K562 (cell line): Measurements from ENCODE around the gene MIEF2. TPM values are rescaled to one million over a fixed set of nuclear protein-coding genes. Genes with fewer than 3 reads are reported as not detected.

Experiments used
- MECOM ChIP-seq: fragments of 250-450 bp; sonication (Bioruptor Pico); IDR thresholded peaks from 2 replicates; pipeline ENCODE4 v1.8.0; 2022; ENCODE audit warnings: inconsistent platforms
- RBM25 ChIP-seq: fragments of 200-400 bp; formaldehyde crosslinking; IDR thresholded peaks from 2 replicates; pipeline ENCODE4 v1.6.1; 2018; ENCODE audit warnings: low read length, low read depth, moderate library complexity; ENCODE audit not compliant: severe bottlenecking
- STAT5B ChIP-seq: fragments of 250-450 bp; sonication (Bioruptor Pico); IDR thresholded peaks from 2 replicates; pipeline ENCODE4 v1.8.0; 2021; ENCODE audit warnings: mild to moderate bottlenecking, inconsistent platforms
- WHSC1 ChIP-seq: IDR thresholded peaks from one replicate; pipeline ENCODE4 v1.6.1; 2012; ENCODE audit warnings: low read length, control low read depth, inconsistent platforms
- XRCC5 ChIP-seq: fragments of 200-400 bp; formaldehyde crosslinking; IDR thresholded peaks from 2 replicates; pipeline ENCODE4 v1.6.1; 2017; ENCODE audit warnings: low read depth, mild to moderate bottlenecking, low read length
- ZNF239 ChIP-seq: fragments of 250-450 bp; sonication (Bioruptor Pico); IDR thresholded peaks from 2 replicates; pipeline ENCODE4 v1.4.0; 2020; ENCODE audit warnings: mild to moderate bottlenecking
- ZNF696 ChIP-seq: fragments of 250-450 bp; sonication (Bioruptor Pico); conservative IDR thresholded peaks from 2 replicates; pipeline ENCODE4 v1.4.0; 2020; ENCODE audit warnings: mild to moderate bottlenecking, moderate library complexity
- ZNF76 ChIP-seq: fragments of 250-450 bp; sonication (Bioruptor Pico); IDR thresholded peaks from 2 replicates; pipeline ENCODE4 v1.4.0; 2020; ENCODE audit warnings: mild to moderate bottlenecking, moderate library complexity, borderline replicate concordance
- ZNF79 ChIP-seq: fragments of 250-450 bp; sonication (Bioruptor Pico); IDR thresholded peaks from 2 replicates; pipeline ENCODE4 v1.4.0; 2020; ENCODE audit warnings: low read depth, mild to moderate bottlenecking, moderate library complexity
- polyA plus RNA-seq, 8 experiments: library from polyadenylated mRNA; depleted of rRNA in 4 of 8; stranded (reverse) in 5 of 8; unstranded in 3 of 8; fragments of >200 nt; fragmentation: Nextera tagmentation in 2 of 8; fragmentation: Illumina TruSeq in 1 of 8; extraction: Ambion mirVana in 2 of 8; extraction: Trizol in 1 of 8; gene quantifications; 2 replicates each; pipeline versions ENCODE4 v1.2.1 to v1.2.3, GENCODE V29; 2011 to 2014; ENCODE audit warnings: inconsistent platforms in 1 of 8, missing spikeins in 1 of 8
- total RNA-seq, 7 experiments: library from RNA; depleted of rRNA in 6 of 7; stranded (reverse); fragments of >200 nt in 6 of 7; fragmentation: Illumina TruSeq in 2 of 7; extraction: Trizol in 2 of 7; gene quantifications; 2 replicates each; pipeline versions ENCODE4 v1.2.1 to v1.2.3, GENCODE V29; 2011 to 2021; ENCODE audit warnings: low replicate concordance in 1 of 7
- TF ChIP-seq, protein P1 (sequence below): IDR thresholded peaks from 3 replicates; pipeline ENCODE4 v1.6.1; 2011; ENCODE audit warnings: borderline replicate concordance, mild to moderate bottlenecking, moderate library complexity; ENCODE audit not compliant: insufficient read length; ENCODE audit errors: extremely low read depth
- TF ChIP-seq, protein P2 (sequence below): fragments of 450-650 bp; IDR thresholded peaks from 2 replicates; pipeline ENCODE4 v1.6.1; 2016; ENCODE audit warnings: antibody characterized with exemption
- TF ChIP-seq, protein P3 (sequence below), 2 experiments: fragments of 450-650 bp; IDR thresholded peaks; 2 replicates each; pipeline ENCODE4 v1.6.1; 2016; ENCODE audit warnings: mild to moderate bottlenecking in 2 of 2, borderline replicate concordance in 1 of 2, low read depth in 1 of 2, moderate library complexity in 1 of 2

The MIEF2 gene
- total and polyA plus RNA-seq, 9 of the 15 experiments (the other 6 are each of a cell fraction or from before 2014, with no cell fraction given): 0.10 to 8.2 (median 2.4) TPM

DNA sequence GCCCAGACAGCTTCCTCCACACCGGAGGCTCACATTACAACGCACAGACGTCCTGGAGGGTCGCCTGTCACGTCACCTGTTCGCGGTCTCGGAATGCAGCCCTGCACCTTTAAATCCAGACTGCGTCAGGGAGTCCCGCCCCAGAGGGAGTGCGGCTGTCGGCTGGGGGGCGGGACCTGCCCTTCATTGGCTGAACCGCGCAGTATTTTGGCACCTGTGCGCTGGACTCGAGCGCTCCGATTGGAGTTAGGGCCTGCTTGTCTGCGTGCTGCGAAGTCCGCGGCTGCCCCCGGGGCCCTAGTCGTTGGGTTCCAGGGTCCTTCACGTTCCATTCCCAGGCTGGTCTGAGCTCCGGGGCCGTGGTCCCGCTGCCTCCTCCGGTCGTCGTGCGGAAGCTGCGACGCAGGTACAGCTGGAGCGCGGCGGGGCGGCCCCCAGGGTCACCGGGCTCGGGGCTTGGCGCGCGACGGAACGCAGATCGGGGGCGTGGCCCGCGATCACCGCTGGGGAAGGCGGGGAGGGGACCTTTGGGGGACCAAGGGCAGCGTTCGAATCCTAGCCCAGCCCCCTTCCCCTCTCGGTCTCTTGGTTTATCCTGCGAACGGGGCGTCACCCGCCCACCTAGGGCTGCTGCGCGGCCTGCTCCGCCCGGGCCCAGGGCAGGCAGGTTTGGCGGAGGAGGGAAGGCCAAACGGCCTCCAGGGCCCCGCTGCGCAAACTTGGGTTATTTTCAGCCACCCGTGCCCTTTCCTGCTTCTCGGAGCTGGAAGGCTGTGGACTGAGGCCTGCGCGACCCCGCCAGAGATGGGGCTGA is at the start of gene MIEF2 (continued):
- TF ChIP-seq ZNF79 (CRISPR knock-in tag) (no peak), WHSC1 (no peak), RBM25 (peak; percentile 89), MECOM (CRISPR knock-in tag) (no peak), STAT5B (no peak), ZNF76 (CRISPR knock-in tag) (no peak), ZNF239 (CRISPR knock-in tag) (no peak), XRCC5 (no peak), ZNF696 (CRISPR knock-in tag) (no peak)
- TF ChIP-seq, protein P1, sequence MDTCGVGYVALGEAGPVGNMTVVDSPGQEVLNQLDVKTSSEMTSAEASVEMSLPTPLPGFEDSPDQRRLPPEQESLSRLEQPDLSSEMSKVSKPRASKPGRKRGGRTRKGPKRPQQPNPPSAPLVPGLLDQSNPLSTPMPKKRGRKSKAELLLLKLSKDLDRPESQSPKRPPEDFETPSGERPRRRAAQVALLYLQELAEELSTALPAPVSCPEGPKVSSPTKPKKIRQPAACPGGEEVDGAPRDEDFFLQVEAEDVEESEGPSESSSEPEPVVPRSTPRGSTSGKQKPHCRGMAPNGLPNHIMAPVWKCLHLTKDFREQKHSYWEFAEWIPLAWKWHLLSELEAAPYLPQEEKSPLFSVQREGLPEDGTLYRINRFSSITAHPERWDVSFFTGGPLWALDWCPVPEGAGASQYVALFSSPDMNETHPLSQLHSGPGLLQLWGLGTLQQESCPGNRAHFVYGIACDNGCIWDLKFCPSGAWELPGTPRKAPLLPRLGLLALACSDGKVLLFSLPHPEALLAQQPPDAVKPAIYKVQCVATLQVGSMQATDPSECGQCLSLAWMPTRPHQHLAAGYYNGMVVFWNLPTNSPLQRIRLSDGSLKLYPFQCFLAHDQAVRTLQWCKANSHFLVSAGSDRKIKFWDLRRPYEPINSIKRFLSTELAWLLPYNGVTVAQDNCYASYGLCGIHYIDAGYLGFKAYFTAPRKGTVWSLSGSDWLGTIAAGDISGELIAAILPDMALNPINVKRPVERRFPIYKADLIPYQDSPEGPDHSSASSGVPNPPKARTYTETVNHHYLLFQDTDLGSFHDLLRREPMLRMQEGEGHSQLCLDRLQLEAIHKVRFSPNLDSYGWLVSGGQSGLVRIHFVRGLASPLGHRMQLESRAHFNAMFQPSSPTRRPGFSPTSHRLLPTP: no peak
- TF ChIP-seq, protein P2, sequence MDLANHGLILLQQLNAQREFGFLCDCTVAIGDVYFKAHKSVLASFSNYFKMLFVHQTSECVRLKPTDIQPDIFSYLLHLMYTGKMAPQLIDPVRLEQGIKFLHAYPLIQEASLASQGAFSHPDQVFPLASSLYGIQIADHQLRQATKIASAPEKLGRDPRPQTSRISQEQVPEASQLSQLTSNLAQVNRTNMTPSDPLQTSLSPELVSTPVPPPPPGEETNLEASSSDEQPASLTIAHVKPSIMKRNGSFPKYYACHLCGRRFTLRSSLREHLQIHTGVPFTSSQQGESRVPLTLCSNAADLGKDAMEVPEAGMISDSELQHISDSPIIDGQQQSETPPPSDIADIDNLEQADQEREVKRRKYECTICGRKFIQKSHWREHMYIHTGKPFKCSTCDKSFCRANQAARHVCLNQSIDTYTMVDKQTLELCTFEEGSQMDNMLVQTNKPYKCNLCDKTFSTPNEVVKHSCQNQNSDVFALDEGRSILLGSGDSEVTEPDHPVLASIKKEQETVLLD: no peak
- TF ChIP-seq, protein P3, sequence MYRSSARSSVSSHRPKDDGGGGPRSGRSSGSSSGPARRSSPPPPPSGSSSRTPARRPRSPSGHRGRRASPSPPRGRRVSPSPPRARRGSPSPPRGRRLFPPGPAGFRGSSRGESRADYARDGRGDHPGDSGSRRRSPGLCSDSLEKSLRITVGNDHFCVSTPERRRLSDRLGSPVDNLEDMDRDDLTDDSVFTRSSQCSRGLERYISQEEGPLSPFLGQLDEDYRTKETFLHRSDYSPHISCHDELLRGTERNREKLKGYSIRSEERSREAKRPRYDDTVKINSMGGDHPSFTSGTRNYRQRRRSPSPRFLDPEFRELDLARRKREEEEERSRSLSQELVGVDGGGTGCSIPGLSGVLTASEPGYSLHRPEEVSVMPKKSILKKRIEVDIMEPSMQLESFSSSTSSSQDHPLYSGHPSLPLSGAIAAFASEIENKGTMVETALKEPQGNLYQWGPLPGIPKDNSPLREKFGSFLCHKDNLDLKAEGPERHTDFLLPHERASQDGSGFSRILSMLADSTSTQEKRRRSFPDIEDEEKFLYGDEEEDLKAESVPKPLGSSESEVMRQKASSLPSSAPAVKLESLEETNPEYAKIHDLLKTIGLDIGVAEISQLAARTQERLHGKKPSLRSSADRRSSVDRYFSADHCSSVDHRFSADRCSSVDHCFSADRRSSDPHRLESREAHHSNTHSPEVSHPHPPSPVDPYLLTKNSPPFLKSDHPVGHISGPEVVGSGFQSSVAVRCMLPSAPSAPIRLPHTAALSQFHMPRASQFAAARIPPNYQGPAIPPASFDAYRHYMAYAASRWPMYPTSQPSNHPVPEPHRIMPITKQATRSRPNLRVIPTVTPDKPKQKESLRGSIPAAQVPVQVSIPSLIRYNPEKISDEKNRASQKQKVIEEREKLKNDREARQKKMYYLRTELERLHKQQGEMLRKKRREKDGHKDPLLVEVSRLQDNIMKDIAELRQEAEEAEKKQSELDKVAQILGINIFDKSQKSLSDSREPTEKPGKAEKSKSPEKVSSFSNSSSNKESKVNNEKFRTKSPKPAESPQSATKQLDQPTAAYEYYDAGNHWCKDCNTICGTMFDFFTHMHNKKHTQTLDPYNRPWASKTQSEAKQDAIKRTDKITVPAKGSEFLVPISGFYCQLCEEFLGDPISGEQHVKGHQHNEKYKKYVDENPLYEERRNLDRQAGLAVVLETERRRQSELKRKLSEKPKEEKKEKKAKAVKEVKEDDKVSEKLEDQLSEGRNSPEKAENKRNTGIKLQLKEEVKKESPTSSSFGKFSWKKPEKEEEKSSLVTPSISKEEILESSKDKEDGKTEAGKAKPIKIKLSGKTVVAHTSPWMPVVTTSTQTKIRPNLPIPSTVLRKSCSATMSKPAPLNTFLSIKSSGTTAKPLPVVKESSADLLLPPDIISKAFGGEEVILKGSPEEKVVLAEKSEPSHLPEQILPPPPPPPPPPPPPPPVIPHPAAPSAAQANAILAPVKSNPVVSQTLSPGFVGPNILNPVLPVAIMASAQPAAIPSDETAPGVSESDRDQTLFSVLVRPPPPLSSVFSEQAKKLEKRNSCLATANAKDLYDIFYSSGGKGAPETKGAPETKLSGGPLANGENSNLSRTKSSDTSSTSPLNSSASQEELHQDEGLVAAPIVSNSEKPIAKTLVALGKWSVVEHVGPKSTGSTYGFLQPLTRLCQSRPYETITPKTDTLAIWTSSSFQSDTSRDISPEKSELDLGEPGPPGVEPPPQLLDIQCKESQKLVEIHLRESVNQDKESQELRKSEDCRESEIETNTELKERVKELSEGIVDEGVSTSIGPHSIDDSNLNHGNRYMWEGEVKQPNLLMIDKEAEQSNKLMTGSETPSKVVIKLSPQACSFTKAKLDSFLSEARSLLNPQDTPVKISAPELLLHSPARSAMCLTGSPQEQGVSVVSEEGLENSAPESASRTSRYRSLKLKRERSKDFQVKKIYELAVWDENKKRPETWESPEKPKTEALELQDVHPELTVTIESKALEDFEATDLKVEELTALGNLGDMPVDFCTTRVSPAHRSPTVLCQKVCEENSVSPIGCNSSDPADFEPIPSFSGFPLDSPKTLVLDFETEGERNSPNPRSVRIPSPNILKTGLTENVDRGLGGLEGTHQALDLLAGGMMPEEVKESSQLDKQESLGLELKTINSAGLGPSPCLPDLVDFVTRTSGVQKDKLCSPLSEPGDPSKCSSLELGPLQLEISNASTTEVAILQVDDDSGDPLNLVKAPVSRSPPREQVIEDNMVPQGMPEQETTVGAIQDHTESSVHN (IDR thresholded peaks at IDR 0.05; ENCODE audit: borderline replicate concordance in 1 of 2, low read depth in 1 of 2): no peak
